DOHH2 (cell line): ENCODE measurements around the gene SRC.

Experiments
- H3F3A ChIP-seq: fragments of 200-600 bp; sonication (generic), shearing (Covaris generic); 2 replicates; pipeline ENCODE4 v1.6.0; 2016; ENCODE audit warnings: antibody characterized with exemption, mild to moderate bottlenecking; ENCODE audit not compliant: control insufficient read depth, insufficient read depth
- H3K27ac ChIP-seq: fragments of 200-600 bp; sonication (generic); 2 replicates; pipeline ENCODE4 v1.5.1; 2014; ENCODE audit warnings: low read depth, mild to moderate bottlenecking, low read length, moderate library complexity
- H3K27me3 ChIP-seq: fragments of 200-600 bp; sonication (generic); 2 replicates; pipeline ENCODE4 v1.6.1; 2014; ENCODE audit warnings: mild to moderate bottlenecking, low read length, mixed read lengths; ENCODE audit not compliant: control insufficient read depth
- H3K36me3 ChIP-seq: fragments of 200-600 bp; sonication (generic); 2 replicates; pipeline ENCODE4 v1.6.1; 2014; ENCODE audit warnings: mild to moderate bottlenecking, low read length, moderate library complexity, mixed read lengths; ENCODE audit not compliant: control insufficient read depth
- H3K4me1 ChIP-seq: fragments of 200-600 bp; sonication (generic); 2 replicates; pipeline ENCODE4 v1.6.1; 2014; ENCODE audit warnings: mild to moderate bottlenecking, low read length, mixed read lengths; ENCODE audit not compliant: control insufficient read depth
- H3K4me2 ChIP-seq: fragments of 200-600 bp; sonication (generic); 2 replicates; pipeline ENCODE4 v1.6.0; 2014; ENCODE audit warnings: mild to moderate bottlenecking, low read length, moderate library complexity
- H3K4me3 ChIP-seq: fragments of 200-600 bp; sonication (generic); 2 replicates; pipeline ENCODE4 v1.5.1; 2014; ENCODE audit warnings: mild to moderate bottlenecking, low read length, mixed read lengths
- H3K79me2 ChIP-seq: fragments of 200-600 bp; sonication (generic); 2 replicates; pipeline ENCODE4 v1.6.1; 2014; ENCODE audit warnings: mild to moderate bottlenecking, low read length, mixed read lengths; ENCODE audit not compliant: control insufficient read depth
- H3K9me2 ChIP-seq: fragments of 200-600 bp; sonication (generic); replicated peaks from 2 replicates; pipeline ENCODE4 v1.6.1; 2014; ENCODE audit warnings: mild to moderate bottlenecking, low read length, mixed read lengths; ENCODE audit not compliant: control insufficient read depth
- H3K9me3 ChIP-seq: fragments of 200-600 bp; sonication (generic); 2 replicates; pipeline ENCODE4 v1.6.1; 2014; ENCODE audit warnings: antibody characterized with exemption, low read length, mixed read lengths; ENCODE audit not compliant: control insufficient read depth, insufficient read depth
- H4K20me1 ChIP-seq: fragments of 200-600 bp; sonication (generic); 2 replicates; pipeline ENCODE4 v1.6.0; 2014; ENCODE audit warnings: low read depth, mild to moderate bottlenecking, antibody characterized with exemption, low read length, moderate library complexity; ENCODE audit not compliant: control insufficient read depth, insufficient read depth
- CTCF ChIP-seq: fragments of 200-600 bp; sonication (generic); IDR thresholded peaks from one replicate; pipeline ENCODE4 v1.5.1; 2014; ENCODE audit warnings: antibody characterized with exemption, mild to moderate bottlenecking, low read depth, low read length; ENCODE audit not compliant: poor library complexity, severe bottlenecking
- EZH2phosphoT487 ChIP-seq: fragments of 200-600 bp; sonication (generic); IDR thresholded peaks from 2 replicates; pipeline ENCODE4 v1.6.1; 2017; ENCODE audit warnings: borderline replicate concordance, mild to moderate bottlenecking, antibody characterized with exemption, low read length, moderate library complexity, mixed read lengths

Gene SRC

GRCh38 chr20:37315021-37315451 is 30.9 kb upstream of the SRC start:
- Histone ChIP-seq H3K4me3 (peak overlapping the region; percentile 32), H3K36me3 (peaks cover 40% of the 10 kb centered on the region), H3K79me2 (no peaks in the 10 kb centered on the region; the same call in none of the 2 replicates), H3K4me1 (peaks cover 30% of the 10 kb centered on the region), H3K9me3 (no peaks in the 10 kb centered on the region), H3K9me2 (no peaks in the 10 kb centered on the region), H3K27ac (no peak overlapping the region), H3F3A (no peaks in the 10 kb centered on the region), H4K20me1 (peaks cover 4% of the 10 kb centered on the region; the same call in 1 of the 2 replicates), H3K4me2 (peak overlapping the region; percentile 46), H3K27me3 (no peaks in the 10 kb centered on the region)
- no peak for TF ChIP-seq CTCF
- TF ChIP-seq EZH2phosphoT487: no peak

- Histone ChIP-seq H3K4me3 (peak overlapping the region; percentile 32), H3K4me1 (peaks cover 30% of the 10 kb centered on the region), H3K79me2 (no peaks in the 10 kb centered on the region; the same call in none of the 2 replicates), H3K36me3 (peaks cover 35% of the 10 kb centered on the region), H3K27ac (peak overlapping the region; percentile 49), H3K4me2 (peak overlapping the region; percentile 46), H4K20me1 (peaks cover 4% of the 10 kb centered on the region; the same call in 1 of the 2 replicates), H3F3A (no peaks in the 10 kb centered on the region), H3K27me3 (no peaks in the 10 kb centered on the region), H3K9me3 (no peaks in the 10 kb centered on the region), H3K9me2 (no peaks in the 10 kb centered on the region)
- TF ChIP-seq CTCF (no peak), EZH2phosphoT487 (no peak)
Measured at GRCh38 chr20:37315452-37316110, 30.4 kb upstream of the SRC start.

GRCh38 chr20:37316116-37316774 is 29.7 kb upstream of the SRC start:
- Histone ChIP-seq H3K27ac (peak overlapping the region; percentile 49), H3F3A (no peaks in the 10 kb centered on the region), H3K27me3 (no peaks in the 10 kb centered on the region), H4K20me1 (peaks cover 4% of the 10 kb centered on the region; the same call in 1 of the 2 replicates), H3K4me1 (peaks cover 30% of the 10 kb centered on the region), H3K9me2 (no peaks in the 10 kb centered on the region), H3K4me2 (peak overlapping the region; percentile 46), H3K79me2 (no peaks in the 10 kb centered on the region; the same call in none of the 2 replicates), H3K9me3 (no peaks in the 10 kb centered on the region), H3K36me3 (peaks cover 35% of the 10 kb centered on the region), H3K4me3 (peak overlapping the region; percentile 32)
- TF ChIP-seq EZH2phosphoT487: no peak
- no peak for TF ChIP-seq CTCF
